NCI-H2029 treated with DMSO at 0.1 percent for 48 hours (cell line): ENCODE data around the gene ROPN1B.
A peak's percentile ranks its signal among the peaks of the same experiment; 100 is the strongest.
"Not testable (repeated sequence)": the region's sequence is repeated elsewhere in the genome, so short reads cannot be mapped to it uniquely, and the experiment has no call there.

Source experiments
- DNase-seq: peaks from one replicate; lab custom pipeline; 2025; lab: John Stamatoyannopoulos, UW

ROPN1B gene

GRCh38 chr3:125958511-125959316 is 10.3 kb upstream of the ROPN1B start:
- DNase-seq = no peak

GRCh38 chr3:125959317-125960065 is 9.5 kb upstream of the ROPN1B start:
- no peak for DNase-seq

DNA sequence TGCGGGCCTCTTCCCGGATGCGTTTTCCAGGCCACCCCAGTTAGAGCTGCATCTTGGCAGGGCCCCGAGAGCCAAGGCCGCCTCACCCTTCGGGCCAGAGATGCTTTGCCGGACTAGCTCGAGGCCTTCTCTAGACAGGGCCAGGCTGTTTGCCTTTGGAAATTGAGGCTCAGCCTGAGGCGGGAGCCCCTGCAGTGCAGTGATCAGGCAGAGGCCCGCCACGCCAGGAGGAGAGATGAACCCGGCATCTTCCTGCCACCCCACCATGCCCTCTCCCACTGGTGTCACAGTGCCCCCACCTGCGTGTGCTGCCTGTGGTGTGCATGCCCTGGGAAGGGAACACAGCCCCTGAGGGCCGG is 8.9 kb upstream of the ROPN1B start:
- DNase-seq = no peak

DNA sequence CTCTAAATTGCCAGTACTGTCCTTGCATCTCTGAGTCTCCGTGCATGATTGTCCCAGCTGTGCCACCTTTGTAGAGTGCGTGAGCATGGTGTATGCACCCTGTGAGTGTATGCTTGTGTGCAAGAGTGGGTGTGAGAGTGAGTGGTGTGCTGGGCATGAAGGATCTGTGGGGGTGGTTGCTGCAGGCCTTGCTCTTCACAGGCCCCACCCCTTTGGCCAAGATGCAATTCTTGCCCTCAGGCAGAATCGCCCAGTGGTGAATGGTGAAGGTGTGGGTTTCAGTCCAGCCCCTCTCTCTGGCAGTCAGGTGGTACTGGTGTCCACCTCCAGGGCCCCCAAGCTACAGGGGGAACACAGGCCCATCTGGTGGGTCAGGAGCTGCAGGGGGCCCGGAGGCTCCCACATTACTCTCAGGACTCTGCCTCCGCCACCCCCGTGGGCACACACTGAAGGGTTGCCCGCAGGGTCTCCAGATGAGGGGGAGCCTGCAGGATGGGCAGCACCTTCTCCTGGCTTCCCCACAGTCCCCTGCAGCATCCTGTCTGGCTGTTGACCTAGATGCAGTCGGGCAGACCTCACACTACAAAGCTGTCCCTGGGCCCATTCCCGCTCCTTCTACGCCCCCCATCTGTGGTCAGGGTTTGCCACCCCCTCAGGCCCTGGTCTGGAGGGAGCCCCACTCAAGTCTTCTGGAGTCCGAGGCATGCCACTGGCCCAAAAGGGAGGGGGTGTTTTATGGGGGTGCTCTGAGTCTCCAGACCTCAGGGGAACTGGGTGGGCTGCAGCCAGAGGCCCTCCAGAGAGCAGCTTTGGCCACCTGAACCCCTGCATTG is 8.3 kb upstream of the ROPN1B start:
- DNase-seq = no peak

GRCh38 chr3:125961289-125961589 is 7.7 kb upstream of the ROPN1B start:
- DNase-seq = no peak

DNA sequence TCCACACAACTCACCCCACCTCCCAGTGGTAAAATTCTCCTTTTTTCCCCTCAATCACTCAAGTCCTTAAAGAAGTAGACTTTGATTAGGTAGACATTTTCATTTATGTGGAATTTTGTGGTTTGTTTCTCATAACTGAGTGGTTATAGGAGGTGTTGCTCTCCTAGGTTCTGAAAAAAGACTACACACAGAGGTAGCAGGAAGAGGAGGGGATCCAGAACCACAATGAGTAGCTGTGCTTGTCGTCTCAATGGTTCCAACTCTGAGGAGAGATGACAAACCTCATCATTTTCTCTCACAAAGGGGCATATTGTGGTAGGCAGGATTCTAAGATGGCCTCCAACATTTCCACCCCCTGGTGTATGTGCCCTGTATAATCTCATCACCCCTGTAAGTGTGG is 5.1 kb upstream of the ROPN1B start:
- not testable (repeated sequence) for DNase-seq

- DNase-seq = no peak
Observed at GRCh38 chr3:125965505-125965904, 3.5 kb upstream of the ROPN1B start.

DNA sequence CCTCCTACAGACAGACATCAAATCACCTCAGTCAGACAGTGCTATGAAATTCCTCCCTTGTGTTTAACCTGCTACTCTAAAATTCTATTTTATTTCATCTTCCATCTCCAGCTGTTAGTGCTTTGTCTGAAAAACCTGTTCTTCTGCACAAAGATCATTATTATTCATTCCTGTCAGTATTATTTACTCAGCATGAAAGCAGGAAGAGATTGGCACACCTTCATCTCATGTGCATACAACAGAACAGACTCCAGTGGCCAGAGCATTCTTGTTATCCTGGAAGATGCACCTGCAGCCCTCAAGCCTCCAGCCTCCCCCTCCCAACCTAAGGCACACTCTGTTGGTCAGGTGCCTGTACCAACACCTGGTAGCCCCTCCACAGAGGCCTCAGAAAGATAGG is 1.8 kb upstream of the ROPN1B start:
- DNase-seq = peak; percentile 74

GRCh38 chr3:125968121-125968520 is 857 bp upstream of the ROPN1B start:
- not testable (repeated sequence) for DNase-seq

GRCh38 chr3:125971997-125972944 is 3.3 kb downstream of the ROPN1B start:
- peak; percentile 31 for DNase-seq

- DNase-seq = not testable (repeated sequence)
Observed at GRCh38 chr3:125975245-125976002, 6.4 kb downstream of the ROPN1B start.

- not testable (repeated sequence) for DNase-seq
Observed at GRCh38 chr3:125976003-125976390, 7.0 kb downstream of the ROPN1B start.

GRCh38 chr3:125977104-125977503 is 8.1 kb downstream of the ROPN1B start:
- not testable (repeated sequence) for DNase-seq

GRCh38 chr3:125984951-125985350 is 16.0 kb downstream of the ROPN1B start:
- not testable (repeated sequence) for DNase-seq

GRCh38 chr3:125990253-125990970 is 21.4 kb downstream of the ROPN1B start:
- peak; percentile 6 for DNase-seq

GRCh38 chr3:125996751-125997150 is 27.8 kb downstream of the ROPN1B start:
- DNase-seq = not testable (repeated sequence)

GRCh38 chr3:126002189-126002588 is 33.2 kb downstream of the ROPN1B start:
- no peak for DNase-seq

GRCh38 chr3:126003447-126004190 is 34.6 kb downstream of the ROPN1B start:
- no peak for DNase-seq

GRCh38 chr3:126004217-126004616 is 35.2 kb downstream of the ROPN1B start:
- no peak for DNase-seq
